IMR-90 (cell line): ENCODE measurements around the gene PCBP4. TPM values are rescaled to one million over a fixed set of nuclear protein-coding genes. Genes with fewer than 3 reads are reported as not detected.

Experiments used
- ATAC-seq: fragments of 200-7000 bp; cut with Tn5 transposase; 2 replicates; pipeline ENCODE4 v1.9.1; 2020; ENCODE audit warnings: low read depth, mild to moderate bottlenecking, moderate library complexity
- BruUV-seq: library from RNA; stranded (reverse); fragments of 400-500 nt; replicated peaks from 2 replicates; lab custom pipeline; 2021; lab: Mats Ljungman, UMichigan
- CTCF ChIA-PET: fragments of 300-600 bp; formaldehyde crosslinking; extraction: SDS; loops from one replicate; lab custom pipeline; 2021; ENCODE audit warnings: antibody characterized with exemption; lab: Yijun Ruan, JAX
- POLR2A ChIA-PET: fragments of 300-600 bp; sonication (Branson Sonifier 250); formaldehyde crosslinking; loops from one replicate; lab custom pipeline; 2022; ENCODE audit warnings: antibody characterized with exemption; ENCODE audit not compliant: unreplicated experiment; lab: Charles Lee
- DNase-seq: peaks from one replicate; pipeline ENCODE4 v3.0.0; 2013
- H2AFZ ChIP-seq: replicated peaks from 2 replicates; pipeline ENCODE3; 2013; ENCODE audit warnings: low read length, mild to moderate bottlenecking; ENCODE audit not compliant: poor library complexity
- H2AK5ac ChIP-seq: 2 replicates; pipeline ENCODE4 v1.6.1; 2013; ENCODE audit warnings: low read depth, low read length, inconsistent platforms
- H2AK9ac ChIP-seq: replicated peaks from 2 replicates; pipeline ENCODE3; 2013; ENCODE audit warnings: mild to moderate bottlenecking, low read depth, low read length, moderate library complexity; ENCODE audit not compliant: poor library complexity
- H2BK120ac ChIP-seq: 2 replicates; pipeline ENCODE4 v1.6.1; 2013; ENCODE audit warnings: low read depth, low read length, inconsistent platforms
- H2BK15ac ChIP-seq: 3 replicates; pipeline ENCODE4 v1.6.1; 2013; ENCODE audit warnings: low read depth, low read length, inconsistent platforms
- H2BK20ac ChIP-seq: 2 replicates; pipeline ENCODE4 v1.6.1; 2013; ENCODE audit warnings: low read depth, mild to moderate bottlenecking, inconsistent platforms, low read length, moderate library complexity
- H2BK5ac ChIP-seq: 2 replicates; pipeline ENCODE4 v1.6.1; 2013; ENCODE audit warnings: mild to moderate bottlenecking, low read depth, low read length, inconsistent platforms; ENCODE audit not compliant: poor library complexity, severe bottlenecking
- H3K14ac ChIP-seq: replicated peaks from 2 replicates; pipeline ENCODE4 v1.6.1; 2013; ENCODE audit warnings: low read depth, low read length, inconsistent platforms
- H3K18ac ChIP-seq: 2 replicates; pipeline ENCODE4 v1.6.1; 2013; ENCODE audit warnings: low read depth, low read length, control low read depth
- H3K23ac ChIP-seq: 2 replicates; pipeline ENCODE4 v1.6.1; 2013; ENCODE audit warnings: low read depth, low read length, inconsistent platforms
- H3K27ac ChIP-seq: 2 replicates; pipeline ENCODE4 v1.5.1; 2013; ENCODE audit warnings: mild to moderate bottlenecking, control low read depth, low read length; ENCODE audit not compliant: insufficient read depth
- H3K27me3 ChIP-seq: 2 replicates; pipeline ENCODE4 v1.6.1; 2013; ENCODE audit warnings: low read length; ENCODE audit not compliant: control insufficient read depth, insufficient read depth
- H3K36me3 ChIP-seq: 2 replicates; pipeline ENCODE4 v1.6.1; 2013; ENCODE audit warnings: low read length, mixed read lengths; ENCODE audit not compliant: control insufficient read depth, insufficient read depth
- H3K4ac ChIP-seq: 2 replicates; pipeline ENCODE4 v1.6.1; 2013; ENCODE audit warnings: low read depth, low read length, inconsistent platforms
- H3K4me1 ChIP-seq: 2 replicates; pipeline ENCODE4 v1.6.1; 2013; ENCODE audit warnings: low read length, mixed read lengths; ENCODE audit not compliant: control insufficient read depth, insufficient read depth
- H3K4me2 ChIP-seq: 2 replicates; pipeline ENCODE4 v1.6.1; 2013; ENCODE audit warnings: low read depth, mild to moderate bottlenecking, control low read depth, low read length, moderate library complexity
- H3K4me3 ChIP-seq: 2 replicates; pipeline ENCODE4 v1.5.1; 2013; ENCODE audit warnings: low read depth, mild to moderate bottlenecking, control low read depth, low read length, moderate library complexity; ENCODE audit not compliant: insufficient read depth
- H3K56ac ChIP-seq: 2 replicates; pipeline ENCODE4 v1.6.1; 2013; ENCODE audit warnings: low read length, inconsistent platforms; ENCODE audit not compliant: insufficient read depth; ENCODE audit errors: extremely low read depth
- H3K79me1 ChIP-seq, 2 experiments: 2 replicates each; pipeline ENCODE4 v1.6.1; 2013; ENCODE audit warnings: low read length in 2 of 2, inconsistent platforms in 1 of 2, low read depth in 1 of 2
- H3K9ac ChIP-seq: 2 replicates; pipeline ENCODE4 v1.6.1; 2013; ENCODE audit warnings: low read depth, low read length, control low read depth
- H3K9me1 ChIP-seq: 2 replicates; pipeline ENCODE4 v1.6.1; 2013; ENCODE audit warnings: low read length, inconsistent platforms; ENCODE audit not compliant: insufficient read depth
- H3K9me3 ChIP-seq: 2 replicates; pipeline ENCODE4 v1.6.1; 2013; ENCODE audit warnings: low read length; ENCODE audit not compliant: control insufficient read depth, insufficient read depth
- H4K20me1 ChIP-seq: 2 replicates; pipeline ENCODE4 v1.6.1; 2013; ENCODE audit warnings: low read length, inconsistent platforms; ENCODE audit not compliant: insufficient read depth
- H4K5ac ChIP-seq: 2 replicates; pipeline ENCODE4 v1.6.1; 2013; ENCODE audit warnings: mild to moderate bottlenecking, low read depth, low read length, control low read depth
- H4K8ac ChIP-seq, 2 experiments: 2 replicates each; pipeline ENCODE4 v1.6.1; 2013; ENCODE audit warnings: low read depth in 2 of 2, low read length in 2 of 2, control low read depth in 1 of 2, inconsistent platforms in 1 of 2
- H4K91ac ChIP-seq: 2 replicates; pipeline ENCODE4 v1.6.1; 2013; ENCODE audit warnings: low read depth, low read length, inconsistent platforms; ENCODE audit not compliant: insufficient read depth
- BHLHE40 ChIP-seq: fragments of 150-350 bp; IDR thresholded peaks from 2 replicates; pipeline ENCODE4 v1.6.1; 2016; ENCODE audit warnings: mild to moderate bottlenecking, low read depth, low read length
- CEBPB ChIP-seq: IDR thresholded peaks from 2 replicates; pipeline ENCODE4 v1.6.1; 2012; ENCODE audit warnings: low read depth, low read length, improper control_type of control experiment
- CHD1 ChIP-seq: IDR thresholded peaks from 2 replicates; pipeline ENCODE4 v1.6.1; 2012; ENCODE audit warnings: low read depth, low read length, improper control_type of control experiment
- ELK1 ChIP-seq: fragments of 150-350 bp; IDR thresholded peaks from 2 replicates; pipeline ENCODE4 v1.6.1; 2016; ENCODE audit warnings: low read depth, mild to moderate bottlenecking, low read length, moderate library complexity, borderline replicate concordance
- FOS ChIP-seq: fragments of 150-350 bp; IDR thresholded peaks from 2 replicates; pipeline ENCODE4 v1.6.1; 2016; ENCODE audit warnings: low read depth, low read length
- MAFK ChIP-seq: IDR thresholded peaks from 2 replicates; pipeline ENCODE4 v1.6.1; 2012; ENCODE audit warnings: low read depth, low read length, improper control_type of control experiment
- MAZ ChIP-seq: IDR thresholded peaks from 2 replicates; pipeline ENCODE4 v1.6.1; 2012; ENCODE audit warnings: low read depth, mild to moderate bottlenecking, low read length, improper control_type of control experiment, moderate library complexity, borderline replicate concordance
- MXI1 ChIP-seq: IDR thresholded peaks from 2 replicates; pipeline ENCODE4 v1.6.1; 2012; ENCODE audit warnings: low read depth, mild to moderate bottlenecking, low read length, moderate library complexity, borderline replicate concordance
- NFE2L2 ChIP-seq: fragments of 150-350 bp; IDR thresholded peaks from 2 replicates; pipeline ENCODE4 v1.6.1; 2016; ENCODE audit warnings: low read depth, mild to moderate bottlenecking, low read length
- POLR2A ChIP-seq: IDR thresholded peaks from 2 replicates; pipeline ENCODE4 v1.6.1; 2012; ENCODE audit warnings: mild to moderate bottlenecking, low read depth, low read length
- RAD21 ChIP-seq: IDR thresholded peaks from 2 replicates; pipeline ENCODE4 v1.6.1; 2012; ENCODE audit warnings: low read length, improper control_type of control experiment
- RCOR1 ChIP-seq: IDR thresholded peaks from 2 replicates; pipeline ENCODE4 v1.6.1; 2012; ENCODE audit warnings: mild to moderate bottlenecking, low read length, improper control_type of control experiment; ENCODE audit not compliant: insufficient replicate concordance
- RFX5 ChIP-seq: IDR thresholded peaks from 2 replicates; pipeline ENCODE4 v1.8.0; 2012; ENCODE audit warnings: low read depth, mild to moderate bottlenecking, low read length, moderate library complexity
- SMC3 ChIP-seq: fragments of 150-350 bp; IDR thresholded peaks from 2 replicates; pipeline ENCODE4 v1.6.1; 2016; ENCODE audit warnings: low read depth, mild to moderate bottlenecking, antibody characterized with exemption, low read length, moderate library complexity
- USF2 ChIP-seq: fragments of 150-350 bp; IDR thresholded peaks from 2 replicates; pipeline ENCODE4 v1.6.1; 2017; ENCODE audit warnings: mild to moderate bottlenecking, antibody characterized with exemption, low read length, low read depth
- WGBS, 2 experiments: methylation state at CpG; one replicate each; pipeline versions ENCODE4 v1.1.5 to v1.1.7; 2013; ENCODE audit warnings: missing lambda C conversion rate in 2 of 2; ENCODE audit not compliant: insufficient read length in 1 of 2; ENCODE audit errors: extremely low coverage in 2 of 2; 5-methylcytosine and 5-hydroxymethylcytosine counted together
- dilution Hi-C: fragments of 300-500 bp; cut with HindIII; formaldehyde crosslinking; loops from one replicate; pipeline ENCODE4 v1.14.3; 2018; ENCODE audit warnings: low sequenced_read_pairs; ENCODE audit not compliant: unreplicated experiment
- in situ Hi-C: fragments of 300-500 bp; cut with MboI; formaldehyde crosslinking; loops from 3 replicates; pipeline ENCODE4 v1.14.3; 2019; ENCODE audit warnings: low sequenced_read_pairs, inconsistent platforms, mixed read lengths
- intact Hi-C: fragments of 100-400 bp; cut with micrococcal nuclease; formaldehyde crosslinking; loops from 2 replicates; pipeline ENCODE4 v1.10.0; 2022
- polyA plus RNA-seq, 3 experiments: library from polyadenylated mRNA; depleted of rRNA; stranded (reverse); fragments of >200 nt; gene quantifications; 2 replicates each; pipeline ENCODE4 v1.2.3, GENCODE V29; 2012; ENCODE audit warnings: low replicate concordance in 1 of 3
- total RNA-seq: library from RNA; depleted of rRNA; stranded (reverse); fragments of >200 nt; gene quantifications from 2 replicates; pipeline ENCODE4 v1.2.3, GENCODE V29; 2012

The PCBP4 gene
- total and polyA plus RNA-seq, 2 of the 4 experiments (the other 2 are of a cell fraction) = 70.8 to 110 TPM

- Histone ChIP-seq H3K18ac (no peak overlapping the region), H3K27ac (no peak overlapping the region), H4K20me1 (no peaks in the 10 kb centered on the region), H3K56ac (no peak overlapping the region), H4K8ac (peak overlapping the region in 1 of 2 experiments; percentile 94; a peak in 2 of 4 replicates), H4K91ac (peak overlapping the region; percentile 62), H2AK5ac (peak overlapping the region; percentile 83; the same call in 1 of the 2 replicates), H3K36me3 (no peaks in the 10 kb centered on the region), H3K4me1 (peaks cover 11% of the 10 kb centered on the region), H3K4me2 (peak overlapping the region; percentile 24; the same call in 1 of the 2 replicates), H2BK20ac (peak overlapping the region; percentile 53; the same call in 1 of the 2 replicates), H3K4me3 (no peak overlapping the region), H4K5ac (0 out of 2 replicates have a peak overlapping the region, but pooled peaks have one; percentile 41), H3K9me1 (no peaks in the 10 kb centered on the region), H2BK5ac (peak overlapping the region; percentile 29), H2AFZ (peak overlapping the region; percentile 91), H3K23ac (peak overlapping the region; percentile 81), H3K79me1 (no peaks in the 10 kb centered on the region), H2AK9ac (peak overlapping the region; percentile 87), H2BK120ac (peak overlapping the region; percentile 63; the same call in 1 of the 2 replicates), H3K14ac (peak overlapping the region; percentile 77), H3K27me3 (no peaks in the 10 kb centered on the region), H3K4ac (peak overlapping the region; percentile 73), H2BK15ac (0 out of 3 replicates have a peak overlapping the region, but pooled peaks have one; percentile 62), H3K9ac (peak overlapping the region; percentile 49; the same call in 1 of the 2 replicates), H3K9me3 (no peaks in the 10 kb centered on the region)
- DNase-seq (peak; percentile 82), ATAC-seq (peak; percentile 53)
- in situ Hi-C loops (no loop called here), intact Hi-C loops (no loop called here), dilution Hi-C loops (no loop called here)
- no TSS peak for BruUV-seq
- WGBS, 2 experiments = 1% methylated on average over 13 of the region's 15 CpGs; no CpG with 5 or more reads in 1 of the 2 experiments
- ChIA-PET POLR2A (no interaction called here), CTCF (interaction anchor here (1.2 to 3.2 kb wide), 3 partner anchors 9 to 117 kb away, joined by 3 to 28 read pairs (median 3); no protein-coding TSS in a partner anchor)
- no peak for TF ChIP-seq ELK1
- TF ChIP-seq MXI1 = no peak
- peak; percentile 41; the same call in 1 of the 2 replicates for TF ChIP-seq SMC3
- no peak for TF ChIP-seq USF2
- peak; percentile 82 for TF ChIP-seq MAZ
- no peak for TF ChIP-seq MAFK
- TF ChIP-seq NFE2L2 = no peak
- no peak for TF ChIP-seq CEBPB
- TF ChIP-seq RAD21 = peak; percentile 17; the same call in 1 of the 2 replicates
- no peak for TF ChIP-seq POLR2A
- no peak for TF ChIP-seq BHLHE40
- no peak for TF ChIP-seq RFX5
- peak; percentile 52 for TF ChIP-seq RCOR1
- TF ChIP-seq CHD1 = no peak
- no peak for TF ChIP-seq FOS
Observed at GRCh38 chr3:52005571-52005986, 38.3 kb upstream of the PCBP4 start.
